ENCODE data around the gene RPS6KA2. TPM values are rescaled to one million over a fixed set of nuclear protein-coding genes. Genes with fewer than 3 reads are reported as not detected.

RPS6KA2 gene
- total and polyA plus RNA-seq, 3 donors from 2014 or later, result 18.4 to 21.7 (median 19.8) TPM

- no peaks in the 10 kb centered on the region for H3K27me3 ChIP-seq
- no peak overlapping the region for H3K4me3 ChIP-seq
- 93 to 99% methylated on average over 20 to 23 of the region's 23 CpGs for WGBS, 2 donors
- no peaks in the 10 kb centered on the region for H3K9me3 ChIP-seq
- intact Hi-C loops (cut with DNase I; ENCODE audit: low total_unique reads), result no loop called here
- H3K27ac ChIP-seq, result no peak overlapping the region
- H3K36me3 ChIP-seq (ENCODE audit: low read depth, missing control alignments), result no peaks in the 10 kb centered on the region
- H3K4me1 ChIP-seq, result peaks cover 3% of the 10 kb centered on the region
- no peak for TF ChIP-seq POLR2A (IDR thresholded peaks at IDR 0.05)
- TF ChIP-seq CTCF (IDR thresholded peaks at IDR 0.05), result no peak
- no peak for DNase-seq
These were observed 128.2 kb downstream of the RPS6KA2 start for GRCh38 chr6:166498661-166499349.

- peaks cover 3% of the 10 kb centered on the region for H3K4me1 ChIP-seq
- WGBS, 2 donors, result 92 to 96% methylated on average over 23 to 25 of the region's 25 CpGs
- TF ChIP-seq CTCF (IDR thresholded peaks at IDR 0.05) (no peak), POLR2A (IDR thresholded peaks at IDR 0.05) (no peak)
- no peaks in the 10 kb centered on the region for H3K27me3 ChIP-seq
- H3K27ac ChIP-seq, result no peak overlapping the region
- DNase-seq, result no peak
- intact Hi-C loops (cut with DNase I; ENCODE audit: low total_unique reads), result no loop called here
- no peaks in the 10 kb centered on the region for H3K36me3 ChIP-seq (ENCODE audit: low read depth, missing control alignments)
- H3K9me3 ChIP-seq, result no peaks in the 10 kb centered on the region
- no peak overlapping the region for H3K4me3 ChIP-seq
These were observed 128.8 kb downstream of the RPS6KA2 start for GRCh38 chr6:166498228-166498627.

GRCh38 chr6:166497087-166497899, 129.8 kb downstream of the RPS6KA2 start:
- no peaks in the 10 kb centered on the region for H3K36me3 ChIP-seq (ENCODE audit: low read depth, missing control alignments)
- peaks cover 3% of the 10 kb centered on the region for H3K4me1 ChIP-seq
- H3K4me3 ChIP-seq, result no peak overlapping the region
- no peak for TF ChIP-seq POLR2A (IDR thresholded peaks at IDR 0.05)
- no peak for TF ChIP-seq CTCF (IDR thresholded peaks at IDR 0.05)
- no peak for DNase-seq
- H3K27ac ChIP-seq, result no peak overlapping the region
- no peaks in the 10 kb centered on the region for H3K27me3 ChIP-seq
- intact Hi-C loops (cut with DNase I; ENCODE audit: low total_unique reads), result no loop called here
- 94 to 95% methylated on average over 30 to 32 of the region's 32 CpGs for WGBS, 2 donors
- no peaks in the 10 kb centered on the region for H3K9me3 ChIP-seq

GRCh38 chr6:166496460-166496859, 130.6 kb downstream of the RPS6KA2 start:
- Histone ChIP-seq H3K36me3 (ENCODE audit: low read depth, missing control alignments) (no peaks in the 10 kb centered on the region), H3K27me3 (no peaks in the 10 kb centered on the region), H3K27ac (no peak overlapping the region), H3K4me1 (peaks cover 4% of the 10 kb centered on the region), H3K4me3 (no peak overlapping the region), H3K9me3 (no peaks in the 10 kb centered on the region)
- no peak for TF ChIP-seq POLR2A (IDR thresholded peaks at IDR 0.05)
- TF ChIP-seq CTCF (IDR thresholded peaks at IDR 0.05), result no peak
- no peak for DNase-seq
- intact Hi-C loops (cut with DNase I; ENCODE audit: low total_unique reads), result no loop called here
- 96 to 98% methylated on average over 2 of the region's 2 CpGs for WGBS, 2 donors

All from testis (tissue), 3 donors.